ENCODE data around the gene SERGEF. TPM values are rescaled to one million over a fixed set of nuclear protein-coding genes. Genes with fewer than 3 reads are reported as not detected.

Gene SERGEF
- total RNA-seq, 1 experiment from 2014 or later = 31.4 TPM

DNA sequence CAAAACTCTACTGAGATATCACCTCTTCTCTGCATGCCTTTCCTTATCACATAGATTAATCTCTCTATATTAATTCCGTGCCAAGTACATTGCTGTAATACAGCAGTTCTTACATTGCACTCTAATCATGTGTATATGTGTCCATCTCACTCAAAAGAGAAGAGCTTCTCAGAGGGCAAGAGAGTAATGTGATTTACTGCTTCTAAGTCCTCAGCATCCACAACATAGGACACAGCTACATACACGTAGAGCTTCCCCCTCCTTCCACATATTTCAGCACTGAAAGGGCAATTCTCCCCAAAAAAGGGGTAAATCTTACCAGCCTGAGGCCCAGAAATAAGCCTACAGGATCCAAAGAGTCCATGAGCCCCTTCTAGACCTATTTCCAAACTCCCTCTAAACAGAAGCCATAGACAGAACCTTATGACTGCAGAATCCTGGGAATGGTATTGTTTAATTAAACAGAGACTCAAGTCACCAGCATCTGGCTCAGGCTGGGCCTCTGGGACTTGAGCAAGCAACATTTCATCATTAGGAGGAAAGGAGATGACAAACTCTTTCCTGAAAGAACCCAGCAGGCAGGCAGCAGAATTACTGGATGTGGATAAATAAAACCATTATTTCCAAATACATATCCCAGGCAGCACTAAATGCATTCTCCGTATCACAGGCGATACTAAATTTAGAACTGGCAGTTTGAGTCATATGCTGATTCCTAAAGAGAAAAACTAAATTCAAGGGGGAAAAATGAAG is 191.0 kb downstream of the SERGEF start:
- Histone ChIP-seq H4K20me1 (ENCODE audit: control insufficient read depth, insufficient read depth, insufficient read length) (no peaks in the 10 kb centered on the region), H2BK120ac (ENCODE audit: low read depth, low read length, poor library complexity, severe bottlenecking) (no peak overlapping the region), H3K18ac (ENCODE audit: insufficient read length, low read depth, low read length) (no peak overlapping the region), H3K4ac (ENCODE audit: low read depth, low read length) (no peak overlapping the region), H2BK20ac (ENCODE audit: low read depth, low read length, poor library complexity, severe bottlenecking) (no peak overlapping the region), H3K27me3 (ENCODE audit: insufficient read depth, low read length) (no peaks in the 10 kb centered on the region), H2AFZ (ENCODE audit: low read length) (no peak overlapping the region), H2BK5ac (ENCODE audit: insufficient read length, low read length) (no peak overlapping the region), H3K56ac (ENCODE audit: insufficient read length, low read depth, low read length) (no peak overlapping the region), H3K4me1 (ENCODE audit: insufficient read depth, low read length) (no peaks in the 10 kb centered on the region; the same call in 1 of the 2 replicates), H3K27ac (ENCODE audit: insufficient read length, low read depth, low read length) (no peak overlapping the region), H2BK12ac (ENCODE audit: insufficient read length, low read depth, low read length) (no peak overlapping the region), H2BK15ac (ENCODE audit: low read depth, low read length) (no peak overlapping the region), H3K79me2 (ENCODE audit: insufficient read depth, low read length) (no peaks in the 10 kb centered on the region), H2AK5ac (ENCODE audit: insufficient read length, low read length) (no peak overlapping the region), H4K8ac (replicated peaks; ENCODE audit: insufficient read length, low read depth, low read length) (no peak overlapping the region), H3K4me2 (ENCODE audit: insufficient read depth, insufficient read length, low read length) (no peak overlapping the region), H3K79me1 (ENCODE audit: insufficient read depth, low read depth, low read length, poor library complexity, severe bottlenecking) (no peaks in the 10 kb centered on the region), H3K14ac (ENCODE audit: insufficient read depth, low read length) (no peak overlapping the region), H3K23ac (ENCODE audit: insufficient read length, low read depth, low read length) (no peak overlapping the region), H3K23me2 (ENCODE audit: insufficient read length, low read depth, low read length, poor library complexity, severe bottlenecking) (no peaks in the 10 kb centered on the region), H4K91ac (ENCODE audit: insufficient read length, low read depth, low read length) (no peak overlapping the region), H3K9me3 (ENCODE audit: control insufficient read depth, low read depth, low read length) (no peaks in the 10 kb centered on the region), H4K5ac (ENCODE audit: insufficient read length, low read depth, low read length) (no peak overlapping the region), H3T11ph (ENCODE audit: low read length) (no peak overlapping the region), H3K9ac (ENCODE audit: extremely low read depth, insufficient read length, low read length) (no peak overlapping the region)
- no peak for DNase-seq
- H3K9me3 Mint-ChIP-seq = no peaks in the 10 kb centered on the region
- no peaks in the 10 kb centered on the region for H3K36me3 Mint-ChIP-seq (ENCODE audit: insufficient read depth in 1 of 3, low read depth in 3 of 3)
- no peaks in the 10 kb centered on the region; the same call in 1 of the 2 replicates for H3K27me3 Mint-ChIP-seq (ENCODE audit: low read depth)
- no peak overlapping the region for H3K4me3 Mint-ChIP-seq
- H3K4me1 Mint-ChIP-seq = peaks cover 12 to 15% of the 10 kb centered on the region in 2 experiments
- H3K27ac Mint-ChIP-seq = no peak overlapping the region
- no CpG with 5 or more reads among the region's 4 CpGs for WGBS (ENCODE audit: extremely low coverage, insufficient read length, low lambda C conversion rate)
- TF ChIP-seq, protein P1, sequence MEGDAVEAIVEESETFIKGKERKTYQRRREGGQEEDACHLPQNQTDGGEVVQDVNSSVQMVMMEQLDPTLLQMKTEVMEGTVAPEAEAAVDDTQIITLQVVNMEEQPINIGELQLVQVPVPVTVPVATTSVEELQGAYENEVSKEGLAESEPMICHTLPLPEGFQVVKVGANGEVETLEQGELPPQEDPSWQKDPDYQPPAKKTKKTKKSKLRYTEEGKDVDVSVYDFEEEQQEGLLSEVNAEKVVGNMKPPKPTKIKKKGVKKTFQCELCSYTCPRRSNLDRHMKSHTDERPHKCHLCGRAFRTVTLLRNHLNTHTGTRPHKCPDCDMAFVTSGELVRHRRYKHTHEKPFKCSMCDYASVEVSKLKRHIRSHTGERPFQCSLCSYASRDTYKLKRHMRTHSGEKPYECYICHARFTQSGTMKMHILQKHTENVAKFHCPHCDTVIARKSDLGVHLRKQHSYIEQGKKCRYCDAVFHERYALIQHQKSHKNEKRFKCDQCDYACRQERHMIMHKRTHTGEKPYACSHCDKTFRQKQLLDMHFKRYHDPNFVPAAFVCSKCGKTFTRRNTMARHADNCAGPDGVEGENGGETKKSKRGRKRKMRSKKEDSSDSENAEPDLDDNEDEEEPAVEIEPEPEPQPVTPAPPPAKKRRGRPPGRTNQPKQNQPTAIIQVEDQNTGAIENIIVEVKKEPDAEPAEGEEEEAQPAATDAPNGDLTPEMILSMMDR (conservative IDR thresholded peaks at IDR 0.05) = no peak
